Gastroesophageal sphincter (tissue), 3 donors: Measurements from ENCODE around the gene PRKG1.

Source experiments
- CTCF ChIP-seq, 4 experiments: fragments of 200-600 bp in 2 of 4; fragments of 450-650 bp in 2 of 4; sonication (generic) in 1 of 4; IDR thresholded peaks; one replicate each; pipeline ENCODE4 v1.5.1; 2017 to 2019; ENCODE audit warnings: antibody characterized with exemption in 4 of 4, mild to moderate bottlenecking in 2 of 4, moderate library complexity in 2 of 4
- POLR2A ChIP-seq, 2 donors: fragments of 450-650 bp; IDR thresholded peaks; one replicate each; pipeline ENCODE4 v1.6.1; 2017; ENCODE audit warnings: antibody characterized with exemption in 2 of 2, mild to moderate bottlenecking in 2 of 2, moderate library complexity in 1 of 2

GRCh38 chr10:51683031-51683691 lies 608.9 kb downstream of the PRKG1 start:
- TF ChIP-seq POLR2A (IDR thresholded peaks at IDR 0.05) (no peak), CTCF (IDR thresholded peaks at IDR 0.05) (no peak)
